ENCODE data around the gene TTC8. TPM values are rescaled to one million over a fixed set of nuclear protein-coding genes. Genes with fewer than 3 reads are reported as not detected.
A peak's percentile ranks its signal among the peaks of the same experiment; 100 is the strongest.

The TTC8 gene
- polyA plus RNA-seq, 1 of the 3 experiments (the other 2 are of a cell fraction): 51.6 TPM

DNA sequence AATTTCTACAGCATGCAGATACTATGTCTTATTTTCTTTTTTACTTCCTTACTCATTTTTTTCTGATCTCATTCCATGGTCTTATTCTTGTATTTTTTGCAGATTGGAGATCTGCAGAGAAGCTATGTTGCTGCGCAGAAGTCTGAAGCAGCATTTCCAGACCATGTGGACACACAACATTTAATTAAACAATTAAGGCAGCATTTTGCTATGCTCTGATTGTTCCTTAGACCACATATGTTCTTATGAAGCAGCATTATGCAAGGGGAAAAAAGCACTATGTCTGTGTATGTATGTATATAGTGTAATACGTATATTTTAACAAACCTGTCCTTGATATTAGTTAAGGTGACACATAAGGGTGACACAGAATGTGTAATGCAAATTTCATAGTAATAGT, 52.7 kb downstream of the TTC8 start:
- H2AFZ ChIP-seq (ENCODE audit: low read depth): no peak overlapping the region
- H3K27me3 ChIP-seq (ENCODE audit: insufficient read depth): no peaks in the 10 kb centered on the region
- H3K27ac ChIP-seq (ENCODE audit: low read depth in 2 of 2, low read length in 1 of 2): peak overlapping the region in 1 of 2 experiments; percentile 85; a peak in 2 of 4 replicates
- ChIA-PET POLR2A (interaction anchor here (0.6 to 1.6 kb wide), 7 partner anchors 8 to 535 kb away, joined by 3 to 5 read pairs (median 4); partner anchors contain the start of gene EML5), CTCF (no interaction called here)
- peak; percentile 22 for DNase-seq
- H3K9me3 ChIP-seq: no peaks in the 10 kb centered on the region
- no peak overlapping the region for H3K4me2 ChIP-seq
- peaks cover 0 to 9% of the 10 kb centered on the region in 2 experiments; a peak in 2 of 4 replicates for H3K4me1 ChIP-seq (ENCODE audit: control insufficient read depth in 1 of 2, insufficient read depth in 2 of 2, low read depth in 1 of 2, low read length in 1 of 2)
- H3K4me3 ChIP-seq (ENCODE audit: low read depth in 2 of 2, low read length in 1 of 2): no peak overlapping the region
- H3K9me2 ChIP-seq: no peaks in the 10 kb centered on the region
- peaks cover 11% of the 10 kb centered on the region for H3F3A ChIP-seq (replicated peaks; ENCODE audit: insufficient read depth)
- H3K9ac ChIP-seq: no peak overlapping the region
- peaks cover 54 to 77% of the 10 kb centered on the region in 2 experiments for H3K36me3 ChIP-seq (replicated peaks in 1 of 2; ENCODE audit: control insufficient read depth in 1 of 2, insufficient read depth in 2 of 2, low read length in 1 of 2)
- WGBS (ENCODE audit: low lambda C conversion rate): 91% methylated on average over 2 of the region's 2 CpGs
- TF ChIP-seq, protein P1, sequence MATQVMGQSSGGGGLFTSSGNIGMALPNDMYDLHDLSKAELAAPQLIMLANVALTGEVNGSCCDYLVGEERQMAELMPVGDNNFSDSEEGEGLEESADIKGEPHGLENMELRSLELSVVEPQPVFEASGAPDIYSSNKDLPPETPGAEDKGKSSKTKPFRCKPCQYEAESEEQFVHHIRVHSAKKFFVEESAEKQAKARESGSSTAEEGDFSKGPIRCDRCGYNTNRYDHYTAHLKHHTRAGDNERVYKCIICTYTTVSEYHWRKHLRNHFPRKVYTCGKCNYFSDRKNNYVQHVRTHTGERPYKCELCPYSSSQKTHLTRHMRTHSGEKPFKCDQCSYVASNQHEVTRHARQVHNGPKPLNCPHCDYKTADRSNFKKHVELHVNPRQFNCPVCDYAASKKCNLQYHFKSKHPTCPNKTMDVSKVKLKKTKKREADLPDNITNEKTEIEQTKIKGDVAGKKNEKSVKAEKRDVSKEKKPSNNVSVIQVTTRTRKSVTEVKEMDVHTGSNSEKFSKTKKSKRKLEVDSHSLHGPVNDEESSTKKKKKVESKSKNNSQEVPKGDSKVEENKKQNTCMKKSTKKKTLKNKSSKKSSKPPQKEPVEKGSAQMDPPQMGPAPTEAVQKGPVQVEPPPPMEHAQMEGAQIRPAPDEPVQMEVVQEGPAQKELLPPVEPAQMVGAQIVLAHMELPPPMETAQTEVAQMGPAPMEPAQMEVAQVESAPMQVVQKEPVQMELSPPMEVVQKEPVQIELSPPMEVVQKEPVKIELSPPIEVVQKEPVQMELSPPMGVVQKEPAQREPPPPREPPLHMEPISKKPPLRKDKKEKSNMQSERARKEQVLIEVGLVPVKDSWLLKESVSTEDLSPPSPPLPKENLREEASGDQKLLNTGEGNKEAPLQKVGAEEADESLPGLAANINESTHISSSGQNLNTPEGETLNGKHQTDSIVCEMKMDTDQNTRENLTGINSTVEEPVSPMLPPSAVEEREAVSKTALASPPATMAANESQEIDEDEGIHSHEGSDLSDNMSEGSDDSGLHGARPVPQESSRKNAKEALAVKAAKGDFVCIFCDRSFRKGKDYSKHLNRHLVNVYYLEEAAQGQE (IDR thresholded peaks at IDR 0.05; ENCODE audit: low read depth, low read length): no peak
- peak in 1 of 2 experiments; percentile 75; a peak in 2 of 4 replicates for TF ChIP-seq EP300 (IDR thresholded peaks at IDR 0.05; ENCODE audit: borderline replicate concordance in 1 of 2, low read depth in 1 of 2, low read length in 1 of 2)
- TF ChIP-seq, protein P2, sequence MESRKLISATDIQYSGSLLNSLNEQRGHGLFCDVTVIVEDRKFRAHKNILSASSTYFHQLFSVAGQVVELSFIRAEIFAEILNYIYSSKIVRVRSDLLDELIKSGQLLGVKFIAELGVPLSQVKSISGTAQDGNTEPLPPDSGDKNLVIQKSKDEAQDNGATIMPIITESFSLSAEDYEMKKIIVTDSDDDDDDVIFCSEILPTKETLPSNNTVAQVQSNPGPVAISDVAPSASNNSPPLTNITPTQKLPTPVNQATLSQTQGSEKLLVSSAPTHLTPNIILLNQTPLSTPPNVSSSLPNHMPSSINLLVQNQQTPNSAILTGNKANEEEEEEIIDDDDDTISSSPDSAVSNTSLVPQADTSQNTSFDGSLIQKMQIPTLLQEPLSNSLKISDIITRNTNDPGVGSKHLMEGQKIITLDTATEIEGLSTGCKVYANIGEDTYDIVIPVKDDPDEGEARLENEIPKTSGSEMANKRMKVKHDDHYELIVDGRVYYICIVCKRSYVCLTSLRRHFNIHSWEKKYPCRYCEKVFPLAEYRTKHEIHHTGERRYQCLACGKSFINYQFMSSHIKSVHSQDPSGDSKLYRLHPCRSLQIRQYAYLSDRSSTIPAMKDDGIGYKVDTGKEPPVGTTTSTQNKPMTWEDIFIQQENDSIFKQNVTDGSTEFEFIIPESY (IDR thresholded peaks at IDR 0.05; ENCODE audit: borderline replicate concordance, low read depth): no peak
- peak; percentile 55 for TF ChIP-seq CHD2 (IDR thresholded peaks at IDR 0.05; ENCODE audit: low read length, partially characterized antibody)
- peak; percentile 41 for TF ChIP-seq RAD21 (IDR thresholded peaks at IDR 0.05; ENCODE audit: low read length)
- TF ChIP-seq RCOR1 (IDR thresholded peaks at IDR 0.05; ENCODE audit: low read length): peak; percentile 46; the same call in 1 of the 2 replicates
- TF ChIP-seq SIN3A (IDR thresholded peaks at IDR 0.05; ENCODE audit: borderline replicate concordance, low read depth, low read length): no peak
- TF ChIP-seq NRF1 (IDR thresholded peaks at IDR 0.05; ENCODE audit: low read depth, low read length): no peak
- TF ChIP-seq FOSL2 (IDR thresholded peaks at IDR 0.05; ENCODE audit: borderline replicate concordance, low read depth): no peak
- TF ChIP-seq POLR2AphosphoS5 (IDR thresholded peaks at IDR 0.05; ENCODE audit: low read depth, low read length): no peak
- TF ChIP-seq, protein P3, sequence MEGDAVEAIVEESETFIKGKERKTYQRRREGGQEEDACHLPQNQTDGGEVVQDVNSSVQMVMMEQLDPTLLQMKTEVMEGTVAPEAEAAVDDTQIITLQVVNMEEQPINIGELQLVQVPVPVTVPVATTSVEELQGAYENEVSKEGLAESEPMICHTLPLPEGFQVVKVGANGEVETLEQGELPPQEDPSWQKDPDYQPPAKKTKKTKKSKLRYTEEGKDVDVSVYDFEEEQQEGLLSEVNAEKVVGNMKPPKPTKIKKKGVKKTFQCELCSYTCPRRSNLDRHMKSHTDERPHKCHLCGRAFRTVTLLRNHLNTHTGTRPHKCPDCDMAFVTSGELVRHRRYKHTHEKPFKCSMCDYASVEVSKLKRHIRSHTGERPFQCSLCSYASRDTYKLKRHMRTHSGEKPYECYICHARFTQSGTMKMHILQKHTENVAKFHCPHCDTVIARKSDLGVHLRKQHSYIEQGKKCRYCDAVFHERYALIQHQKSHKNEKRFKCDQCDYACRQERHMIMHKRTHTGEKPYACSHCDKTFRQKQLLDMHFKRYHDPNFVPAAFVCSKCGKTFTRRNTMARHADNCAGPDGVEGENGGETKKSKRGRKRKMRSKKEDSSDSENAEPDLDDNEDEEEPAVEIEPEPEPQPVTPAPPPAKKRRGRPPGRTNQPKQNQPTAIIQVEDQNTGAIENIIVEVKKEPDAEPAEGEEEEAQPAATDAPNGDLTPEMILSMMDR (IDR thresholded peaks at IDR 0.05): no peak
- no peak for TF ChIP-seq TEAD4 (IDR thresholded peaks at IDR 0.05; ENCODE audit: borderline replicate concordance, insufficient read depth)
- TF ChIP-seq TCF12 (IDR thresholded peaks at IDR 0.05): peak; percentile 11; the same call in 1 of the 2 replicates
- TF ChIP-seq RXRA (IDR thresholded peaks at IDR 0.05; ENCODE audit: borderline replicate concordance, low read depth): no peak
- peak; percentile 76; the same call in 1 of the 2 replicates for TF ChIP-seq MXI1 (IDR thresholded peaks at IDR 0.05; ENCODE audit: low read depth, low read length)
- no peak for TF ChIP-seq GABPA (IDR thresholded peaks at IDR 0.05; ENCODE audit: low read depth)
- no peak for TF ChIP-seq JUND (IDR thresholded peaks at IDR 0.05)
- no peak for TF ChIP-seq TAF1 (IDR thresholded peaks at IDR 0.05; ENCODE audit: borderline replicate concordance, low read depth, low read length)
- TF ChIP-seq, protein P4, sequence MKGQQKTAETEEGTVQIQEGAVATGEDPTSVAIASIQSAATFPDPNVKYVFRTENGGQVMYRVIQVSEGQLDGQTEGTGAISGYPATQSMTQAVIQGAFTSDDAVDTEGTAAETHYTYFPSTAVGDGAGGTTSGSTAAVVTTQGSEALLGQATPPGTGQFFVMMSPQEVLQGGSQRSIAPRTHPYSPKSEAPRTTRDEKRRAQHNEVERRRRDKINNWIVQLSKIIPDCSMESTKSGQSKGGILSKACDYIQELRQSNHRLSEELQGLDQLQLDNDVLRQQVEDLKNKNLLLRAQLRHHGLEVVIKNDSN (IDR thresholded peaks at IDR 0.05; ENCODE audit: borderline replicate concordance, low read depth): no peak
- peak; percentile 24; the same call in 1 of the 2 replicates for TF ChIP-seq GATA2 (CRISPR knock-in tag; IDR thresholded peaks at IDR 0.05)
- H4K20me1 ChIP-seq (ENCODE audit: insufficient read depth): no peaks in the 10 kb centered on the region
- H3K79me2 ChIP-seq (ENCODE audit: insufficient read depth): no peaks in the 10 kb centered on the region

Measured in SK-N-SH (cell line).